Measurements from ENCODE around the gene RUSF1. TPM values are rescaled to one million over a fixed set of nuclear protein-coding genes. Genes with fewer than 3 reads are reported as not detected.

Gene RUSF1
- total and polyA plus RNA-seq, 9 of the 15 experiments (the other 6 are each of a cell fraction or from before 2014, with no cell fraction given) = 0.80 to 52.8 (median 27.6) TPM

DNA sequence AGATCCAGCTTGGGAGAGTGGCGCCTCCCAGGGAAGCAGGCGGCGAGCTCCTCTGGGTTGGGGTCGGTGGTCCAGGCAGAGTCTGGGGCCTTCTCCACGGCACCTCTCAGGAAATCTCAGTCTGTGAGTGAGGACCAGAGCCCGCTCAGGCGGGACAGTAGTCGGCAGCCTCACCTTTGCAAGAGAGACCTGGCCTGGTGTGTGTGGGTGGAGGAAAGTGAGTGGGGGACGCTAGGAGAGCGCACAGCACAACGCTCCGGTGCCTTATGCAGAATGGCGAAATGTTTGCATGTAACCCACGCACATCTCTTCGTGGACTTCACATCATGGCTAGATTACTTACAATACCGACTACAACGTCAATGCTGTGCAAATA is 21.7 kb upstream of the RUSF1 start:
- POLR2A ChIA-PET = interaction anchor here (0.7 kb wide), 1 partner anchor 66 kb away, joined by 3 read pairs; no protein-coding TSS in a partner anchor
- CTCF ChIA-PET (ENCODE audit: low intra/inter-chr PET ratio) = no interaction called here
- H3K9me1 ChIP-seq (ENCODE audit: control insufficient read depth, insufficient read depth, low read length) = no peaks in the 10 kb centered on the region
- ATAC-seq (no peak; the same call in 1 of the 3 replicates), DNase-seq (ENCODE audit: extremely low read depth in 1 of 4, low spot score in 3 of 4) (no peak), FAIRE-seq (no peak)
- H3K36me3 ChIP-seq (ENCODE audit: control insufficient read depth, insufficient read depth, low read length) = no peaks in the 10 kb centered on the region
- in situ Hi-C loops (cut with MboI) = no loop called here
- H3K4me1 ChIP-seq (replicated peaks in 1 of 2; ENCODE audit: control insufficient read depth in 2 of 2, insufficient read depth in 2 of 2, low read length in 2 of 2) = peaks cover 19 to 20% of the 10 kb centered on the region in 2 experiments; a peak in 4 of 5 replicates
- peak; percentile 37; the same call in 1 of the 2 replicates for TF ChIP-seq RBFOX2 (IDR thresholded peaks at IDR 0.05; ENCODE audit: low read depth, low read length)
- TF ChIP-seq CBFA2T2 (conservative IDR thresholded peaks at IDR 0.05) = no peak
- no peak overlapping the region; the same call in 1 of the 3 replicates for H3K27ac ChIP-seq (ENCODE audit: extremely low read depth, low read depth, low read length)
- no peaks in the 10 kb centered on the region for H3K79me2 ChIP-seq (ENCODE audit: control insufficient read depth, insufficient read depth, low read length)
- H3K4me2 ChIP-seq (ENCODE audit: insufficient read depth, low read length) = peak overlapping the region; percentile 59
- 68% methylated on average over 16 of the region's 17 CpGs for WGBS (ENCODE audit: insufficient coverage, low coverage, missing lambda C conversion rate)
- 0 out of 2 replicates have a peak, but pooled peaks cover 1% of the 10 kb centered on the region for H3K9me3 ChIP-seq (replicated peaks; ENCODE audit: control insufficient read depth, insufficient read depth, low read depth, low read length)
- peak overlapping the region; percentile 20; the same call in 1 of the 2 replicates for H3K4me3 ChIP-seq
- peak overlapping the region; percentile 4 to 8; a peak in 3 of 4 replicates for H3K9ac ChIP-seq (ENCODE audit: insufficient read depth in 1 of 2, low read depth in 2 of 2, low read length in 2 of 2)
- no peaks in the 10 kb centered on the region for H4K20me1 ChIP-seq (replicated peaks; ENCODE audit: control insufficient read depth, insufficient read depth, low read length)
- peak overlapping the region; percentile 85 for H2AFZ ChIP-seq (ENCODE audit: low read depth, low read length)
- intact Hi-C loops (cut with micrococcal nuclease) = no loop called here
- BruUV-seq (replicated peaks) = no TSS peak
- H3K27me3 ChIP-seq (ENCODE audit: control insufficient read depth in 2 of 2, insufficient read depth in 2 of 2, low read length in 2 of 2) = no peaks in the 10 kb centered on the region

DNA sequence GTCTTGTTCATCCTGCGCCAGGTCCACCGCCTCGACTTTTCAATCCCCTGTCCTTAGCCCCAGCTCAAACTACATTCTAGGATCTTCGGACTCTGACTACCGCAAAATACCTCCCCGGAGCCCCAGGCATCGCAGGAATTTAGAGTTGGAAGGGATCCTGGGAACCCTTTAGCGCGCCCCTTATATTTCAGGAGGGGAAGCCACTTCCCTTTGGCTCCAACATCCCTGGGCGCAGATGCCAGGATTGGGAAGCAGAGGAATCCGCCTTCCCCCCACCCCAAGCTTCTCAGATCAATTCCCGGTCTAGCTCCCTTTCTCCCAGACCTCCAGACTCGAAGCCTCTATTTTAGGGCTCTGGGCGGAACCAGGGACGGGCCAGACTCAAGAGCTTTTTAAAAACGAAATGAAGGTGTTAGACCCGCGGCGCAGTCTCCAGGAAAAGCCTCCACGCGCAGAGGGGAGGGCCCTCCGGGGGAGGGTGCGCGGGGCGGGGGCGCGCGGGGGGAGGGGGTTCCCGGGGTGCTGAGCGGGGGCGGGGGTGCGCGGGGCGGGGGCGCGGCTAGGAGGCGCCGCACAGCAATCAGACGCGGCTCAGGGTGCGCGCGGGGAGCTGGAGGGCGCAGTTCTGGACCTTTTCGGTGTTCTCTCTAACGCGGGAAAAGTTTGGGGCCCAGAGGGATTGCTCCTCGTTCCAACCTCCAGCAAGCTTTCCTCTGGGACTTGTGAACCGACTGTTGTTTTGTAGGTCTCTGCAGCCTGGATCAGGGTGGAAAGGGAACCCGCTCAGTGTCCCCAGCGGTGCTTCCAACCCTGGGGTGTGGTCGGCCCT is 21.1 kb upstream of the RUSF1 start:
- intact Hi-C loops (cut with micrococcal nuclease) = no loop called here
- H2AFZ ChIP-seq (ENCODE audit: low read depth, low read length) = peak overlapping the region; percentile 85
- no peaks in the 10 kb centered on the region for H3K9me1 ChIP-seq (ENCODE audit: control insufficient read depth, insufficient read depth, low read length)
- TSS peak; percentile 65 for BruUV-seq (replicated peaks)
- WGBS (ENCODE audit: insufficient coverage, low coverage, missing lambda C conversion rate) = 41% methylated on average over 28 of the region's 52 CpGs
- FAIRE-seq (no peak), ATAC-seq (peak; percentile 71), DNase-seq (ENCODE audit: extremely low read depth in 1 of 4, low spot score in 3 of 4) (peak; percentile 50 to 79 (median 76))
- ChIA-PET POLR2A (interaction anchor here (0.7 to 2.2 kb wide), 3 partner anchors 10 to 65 kb away, joined by 3 to 9 read pairs (median 3); partner anchors contain the start of gene RUSF1), CTCF (ENCODE audit: low intra/inter-chr PET ratio) (no interaction called here)
- H4K20me1 ChIP-seq (replicated peaks; ENCODE audit: control insufficient read depth, insufficient read depth, low read length) = no peaks in the 10 kb centered on the region
- H3K36me3 ChIP-seq (ENCODE audit: control insufficient read depth, insufficient read depth, low read length) = no peaks in the 10 kb centered on the region
- H3K79me2 ChIP-seq (ENCODE audit: control insufficient read depth, insufficient read depth, low read length) = no peaks in the 10 kb centered on the region
- TF ChIP-seq, protein P1, sequence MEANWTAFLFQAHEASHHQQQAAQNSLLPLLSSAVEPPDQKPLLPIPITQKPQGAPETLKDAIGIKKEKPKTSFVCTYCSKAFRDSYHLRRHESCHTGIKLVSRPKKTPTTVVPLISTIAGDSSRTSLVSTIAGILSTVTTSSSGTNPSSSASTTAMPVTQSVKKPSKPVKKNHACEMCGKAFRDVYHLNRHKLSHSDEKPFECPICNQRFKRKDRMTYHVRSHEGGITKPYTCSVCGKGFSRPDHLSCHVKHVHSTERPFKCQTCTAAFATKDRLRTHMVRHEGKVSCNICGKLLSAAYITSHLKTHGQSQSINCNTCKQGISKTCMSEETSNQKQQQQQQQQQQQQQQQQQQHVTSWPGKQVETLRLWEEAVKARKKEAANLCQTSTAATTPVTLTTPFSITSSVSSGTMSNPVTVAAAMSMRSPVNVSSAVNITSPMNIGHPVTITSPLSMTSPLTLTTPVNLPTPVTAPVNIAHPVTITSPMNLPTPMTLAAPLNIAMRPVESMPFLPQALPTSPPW (CRISPR knock-in tag; IDR thresholded peaks at IDR 0.05) = peak; percentile 88
- TF ChIP-seq, protein P2, sequence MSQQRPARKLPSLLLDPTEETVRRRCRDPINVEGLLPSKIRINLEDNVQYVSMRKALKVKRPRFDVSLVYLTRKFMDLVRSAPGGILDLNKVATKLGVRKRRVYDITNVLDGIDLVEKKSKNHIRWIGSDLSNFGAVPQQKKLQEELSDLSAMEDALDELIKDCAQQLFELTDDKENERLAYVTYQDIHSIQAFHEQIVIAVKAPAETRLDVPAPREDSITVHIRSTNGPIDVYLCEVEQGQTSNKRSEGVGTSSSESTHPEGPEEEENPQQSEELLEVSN (IDR thresholded peaks at IDR 0.05; ENCODE audit: borderline replicate concordance in 1 of 2, extremely low read depth in 1 of 2, insufficient read depth in 1 of 2, insufficient read length in 1 of 2, low read depth in 1 of 2, low read length in 1 of 2, poor library complexity in 1 of 2, severe bottlenecking in 1 of 2) = peak in 1 of 2 experiments; percentile 46
- TF ChIP-seq ZBTB7A (IDR thresholded peaks at IDR 0.05; ENCODE audit: borderline replicate concordance, control insufficient read depth, low read depth, low read length) (0 out of 2 replicates have a peak, but pooled peaks have one; percentile 8), RBFOX2 (IDR thresholded peaks at IDR 0.05; ENCODE audit: low read depth, low read length) (peak; percentile 42), NFIX (CRISPR knock-in tag; IDR thresholded peaks at IDR 0.05; ENCODE audit: low read depth) (no peak), NRF1 (conservative IDR thresholded peaks at IDR 0.05 in 1 of 2, IDR thresholded peaks at IDR 0.05 in 1 of 2) (peak; percentile 20 to 24; a peak in 1 of 4 replicates)
- TF ChIP-seq, protein P3, sequence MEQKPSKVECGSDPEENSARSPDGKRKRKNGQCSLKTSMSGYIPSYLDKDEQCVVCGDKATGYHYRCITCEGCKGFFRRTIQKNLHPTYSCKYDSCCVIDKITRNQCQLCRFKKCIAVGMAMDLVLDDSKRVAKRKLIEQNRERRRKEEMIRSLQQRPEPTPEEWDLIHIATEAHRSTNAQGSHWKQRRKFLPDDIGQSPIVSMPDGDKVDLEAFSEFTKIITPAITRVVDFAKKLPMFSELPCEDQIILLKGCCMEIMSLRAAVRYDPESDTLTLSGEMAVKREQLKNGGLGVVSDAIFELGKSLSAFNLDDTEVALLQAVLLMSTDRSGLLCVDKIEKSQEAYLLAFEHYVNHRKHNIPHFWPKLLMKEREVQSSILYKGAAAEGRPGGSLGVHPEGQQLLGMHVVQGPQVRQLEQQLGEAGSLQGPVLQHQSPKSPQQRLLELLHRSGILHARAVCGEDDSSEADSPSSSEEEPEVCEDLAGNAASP (IDR thresholded peaks at IDR 0.05) = no peak
- peak overlapping the region; percentile 74 for H3K4me2 ChIP-seq (ENCODE audit: insufficient read depth, low read length)
- no peaks in the 10 kb centered on the region for H3K27me3 ChIP-seq (ENCODE audit: control insufficient read depth in 2 of 2, insufficient read depth in 2 of 2, low read length in 2 of 2)
- H3K9ac ChIP-seq (ENCODE audit: insufficient read depth in 1 of 2, low read depth in 2 of 2, low read length in 2 of 2) = peak overlapping the region; percentile 32 to 63
- peaks cover 22 to 23% of the 10 kb centered on the region in 2 experiments; a peak in 4 of 5 replicates for H3K4me1 ChIP-seq (replicated peaks in 1 of 2; ENCODE audit: control insufficient read depth in 2 of 2, insufficient read depth in 2 of 2, low read length in 2 of 2)
- H3K27ac ChIP-seq (ENCODE audit: extremely low read depth, low read depth, low read length) = peak overlapping the region; percentile 44
- H3K9me3 ChIP-seq (replicated peaks; ENCODE audit: control insufficient read depth, insufficient read depth, low read depth, low read length) = 0 out of 2 replicates have a peak, but pooled peaks cover 1% of the 10 kb centered on the region
- H3K4me3 ChIP-seq = peak overlapping the region; percentile 28
- in situ Hi-C loops (cut with MboI) = no loop called here

Data from K562 (cell line).